Keratinocyte (primary cell): ENCODE measurements around the gene CCDC127.

Experiments
- EZH2 ChIP-seq: IDR thresholded peaks from one replicate; pipeline ENCODE4 v1.6.1; 2012; ENCODE audit warnings: inconsistent platforms, mild to moderate bottlenecking, low read length, moderate library complexity
- TF ChIP-seq, protein P1 (sequence below), 3 experiments: IDR thresholded peaks in 1 of 3; conservative IDR thresholded peaks in 1 of 3; optimal IDR thresholded peaks in 1 of 3; 2 replicates in 2 of 3; 3 replicates in 1 of 3; pipeline versions ENCODE3 to v1.5.1; 2011; ENCODE audit warnings: low read length in 3 of 3, mild to moderate bottlenecking in 3 of 3, moderate library complexity in 2 of 3, control low read depth in 1 of 3, inconsistent platforms in 1 of 3; ENCODE audit not compliant: insufficient read depth in 2 of 3; ENCODE audit errors: extremely low read depth in 1 of 3

DNA sequence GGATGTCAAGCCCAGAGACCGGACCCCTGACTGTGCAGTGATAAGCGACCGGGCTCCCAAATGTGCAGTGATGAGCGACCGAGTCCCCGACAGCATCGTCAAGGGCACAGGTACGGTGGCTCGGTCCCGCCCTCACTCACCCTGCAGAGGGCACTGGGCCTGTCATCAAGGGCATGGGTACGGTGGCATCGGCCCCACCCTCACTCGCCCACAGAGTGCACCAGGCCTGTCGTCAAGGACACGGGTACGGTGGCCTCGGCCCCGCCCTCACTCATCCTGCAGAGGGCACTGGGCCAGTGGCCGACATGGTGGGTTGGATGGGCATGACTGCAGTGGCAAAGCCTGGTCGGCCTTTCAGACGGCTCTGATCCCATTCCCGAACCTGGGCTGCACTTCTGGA, 36.4 kb downstream of the CCDC127 start:
- TF ChIP-seq EZH2: no peak
- TF ChIP-seq, protein P1, sequence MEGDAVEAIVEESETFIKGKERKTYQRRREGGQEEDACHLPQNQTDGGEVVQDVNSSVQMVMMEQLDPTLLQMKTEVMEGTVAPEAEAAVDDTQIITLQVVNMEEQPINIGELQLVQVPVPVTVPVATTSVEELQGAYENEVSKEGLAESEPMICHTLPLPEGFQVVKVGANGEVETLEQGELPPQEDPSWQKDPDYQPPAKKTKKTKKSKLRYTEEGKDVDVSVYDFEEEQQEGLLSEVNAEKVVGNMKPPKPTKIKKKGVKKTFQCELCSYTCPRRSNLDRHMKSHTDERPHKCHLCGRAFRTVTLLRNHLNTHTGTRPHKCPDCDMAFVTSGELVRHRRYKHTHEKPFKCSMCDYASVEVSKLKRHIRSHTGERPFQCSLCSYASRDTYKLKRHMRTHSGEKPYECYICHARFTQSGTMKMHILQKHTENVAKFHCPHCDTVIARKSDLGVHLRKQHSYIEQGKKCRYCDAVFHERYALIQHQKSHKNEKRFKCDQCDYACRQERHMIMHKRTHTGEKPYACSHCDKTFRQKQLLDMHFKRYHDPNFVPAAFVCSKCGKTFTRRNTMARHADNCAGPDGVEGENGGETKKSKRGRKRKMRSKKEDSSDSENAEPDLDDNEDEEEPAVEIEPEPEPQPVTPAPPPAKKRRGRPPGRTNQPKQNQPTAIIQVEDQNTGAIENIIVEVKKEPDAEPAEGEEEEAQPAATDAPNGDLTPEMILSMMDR (optimal IDR thresholded peaks at IDR 0.05 in 1 of 3, IDR thresholded peaks at IDR 0.05 in 1 of 3, conservative IDR thresholded peaks at IDR 0.05 in 1 of 3; ENCODE audit: extremely low read depth in 1 of 3, insufficient read depth in 2 of 3, low read length in 3 of 3): no peak
